ENCODE measurements around the gene ZBTB7A.

The ZBTB7A gene

DNA sequence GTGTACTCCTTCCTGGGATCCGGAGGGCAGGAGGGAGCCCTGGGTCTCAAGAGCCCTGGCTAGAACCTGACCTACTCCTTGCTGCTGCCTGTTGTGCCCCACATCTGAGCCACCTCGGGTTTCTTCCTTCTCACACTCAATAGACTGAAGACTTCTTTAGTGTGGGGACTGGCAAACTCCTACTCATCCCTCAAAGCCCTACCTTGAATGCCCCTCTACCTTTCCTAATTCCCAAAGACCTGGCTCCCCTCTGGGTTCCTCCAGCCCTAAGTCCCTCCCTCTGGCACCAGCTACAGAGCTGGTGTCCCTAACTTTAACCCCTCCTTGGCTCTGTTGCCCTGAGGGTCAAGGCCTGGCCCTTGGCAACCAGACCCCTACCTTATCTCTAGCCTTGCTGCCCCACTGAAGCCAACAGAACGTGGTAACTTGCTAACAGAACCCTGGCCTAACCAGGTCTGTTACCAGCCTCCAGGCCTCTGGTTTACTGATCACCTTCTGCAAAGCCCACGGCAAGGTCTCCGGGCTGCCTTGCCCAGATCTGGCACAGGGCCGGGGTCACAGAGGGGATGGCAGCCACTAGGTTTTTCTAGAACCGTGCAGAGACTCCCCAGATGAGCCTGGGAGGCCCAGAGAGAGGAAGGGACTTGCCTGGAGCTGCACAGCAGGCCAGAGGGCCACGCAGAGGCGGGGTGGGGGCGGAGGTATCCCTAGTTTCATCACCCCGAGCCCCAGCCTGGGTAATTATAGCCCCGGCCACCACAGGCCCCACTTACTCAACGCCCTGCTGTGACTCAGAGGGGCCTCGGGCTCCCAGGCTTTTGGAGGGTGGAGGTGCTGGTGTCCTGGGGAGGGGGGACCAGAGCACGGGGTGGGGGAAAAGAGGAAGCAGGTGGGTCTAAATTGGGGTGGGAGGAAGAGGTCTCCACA, 15.3 kb downstream of the ZBTB7A start:
- Mint-ChIP-seq H3K27me3 (ENCODE audit: low read depth) (no peaks in the 10 kb centered on the region), H3K9me3 (no peaks in the 10 kb centered on the region), H3K4me1 (peaks cover 7% of the 10 kb centered on the region), H3K36me3 (ENCODE audit: low read depth) (peaks cover 37% of the 10 kb centered on the region), H3K27ac (peak overlapping the region in 1 of 3 experiments; percentile 54), H3K4me3 (no peak overlapping the region)
- TF ChIP-seq, protein P1, sequence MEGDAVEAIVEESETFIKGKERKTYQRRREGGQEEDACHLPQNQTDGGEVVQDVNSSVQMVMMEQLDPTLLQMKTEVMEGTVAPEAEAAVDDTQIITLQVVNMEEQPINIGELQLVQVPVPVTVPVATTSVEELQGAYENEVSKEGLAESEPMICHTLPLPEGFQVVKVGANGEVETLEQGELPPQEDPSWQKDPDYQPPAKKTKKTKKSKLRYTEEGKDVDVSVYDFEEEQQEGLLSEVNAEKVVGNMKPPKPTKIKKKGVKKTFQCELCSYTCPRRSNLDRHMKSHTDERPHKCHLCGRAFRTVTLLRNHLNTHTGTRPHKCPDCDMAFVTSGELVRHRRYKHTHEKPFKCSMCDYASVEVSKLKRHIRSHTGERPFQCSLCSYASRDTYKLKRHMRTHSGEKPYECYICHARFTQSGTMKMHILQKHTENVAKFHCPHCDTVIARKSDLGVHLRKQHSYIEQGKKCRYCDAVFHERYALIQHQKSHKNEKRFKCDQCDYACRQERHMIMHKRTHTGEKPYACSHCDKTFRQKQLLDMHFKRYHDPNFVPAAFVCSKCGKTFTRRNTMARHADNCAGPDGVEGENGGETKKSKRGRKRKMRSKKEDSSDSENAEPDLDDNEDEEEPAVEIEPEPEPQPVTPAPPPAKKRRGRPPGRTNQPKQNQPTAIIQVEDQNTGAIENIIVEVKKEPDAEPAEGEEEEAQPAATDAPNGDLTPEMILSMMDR (IDR thresholded peaks at IDR 0.05; ENCODE audit: unreplicated experiment in 3 of 3) = no peak

DNA sequence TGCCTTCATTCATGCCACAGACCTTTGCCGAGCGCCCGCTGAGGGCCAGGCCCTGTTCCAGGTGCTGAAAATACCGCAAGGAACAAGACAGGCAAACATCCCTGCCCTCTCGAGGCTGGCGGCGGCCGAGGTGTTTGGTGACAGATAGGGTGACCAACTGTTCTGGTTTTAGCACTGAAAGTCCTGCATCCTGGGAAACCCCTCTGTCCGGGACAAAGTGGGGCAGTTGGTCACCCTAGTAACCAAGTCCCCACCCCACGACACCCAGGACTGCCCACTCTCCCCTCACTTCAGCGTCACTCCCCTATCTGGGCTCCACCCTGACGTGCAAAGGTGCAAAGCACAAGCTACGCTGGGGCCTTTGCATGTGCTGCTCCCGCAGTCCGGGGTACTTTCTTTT, 17.3 kb downstream of the ZBTB7A start:
- Mint-ChIP-seq H3K36me3 (ENCODE audit: low read depth) (peaks cover 32% of the 10 kb centered on the region), H3K4me3 (no peak overlapping the region), H3K27ac (no peak overlapping the region), H3K4me1 (peaks cover 9% of the 10 kb centered on the region), H3K9me3 (no peaks in the 10 kb centered on the region), H3K27me3 (ENCODE audit: low read depth) (no peaks in the 10 kb centered on the region)
- TF ChIP-seq, protein P1 (IDR thresholded peaks at IDR 0.05; ENCODE audit: unreplicated experiment in 3 of 3) = no peak

DNA sequence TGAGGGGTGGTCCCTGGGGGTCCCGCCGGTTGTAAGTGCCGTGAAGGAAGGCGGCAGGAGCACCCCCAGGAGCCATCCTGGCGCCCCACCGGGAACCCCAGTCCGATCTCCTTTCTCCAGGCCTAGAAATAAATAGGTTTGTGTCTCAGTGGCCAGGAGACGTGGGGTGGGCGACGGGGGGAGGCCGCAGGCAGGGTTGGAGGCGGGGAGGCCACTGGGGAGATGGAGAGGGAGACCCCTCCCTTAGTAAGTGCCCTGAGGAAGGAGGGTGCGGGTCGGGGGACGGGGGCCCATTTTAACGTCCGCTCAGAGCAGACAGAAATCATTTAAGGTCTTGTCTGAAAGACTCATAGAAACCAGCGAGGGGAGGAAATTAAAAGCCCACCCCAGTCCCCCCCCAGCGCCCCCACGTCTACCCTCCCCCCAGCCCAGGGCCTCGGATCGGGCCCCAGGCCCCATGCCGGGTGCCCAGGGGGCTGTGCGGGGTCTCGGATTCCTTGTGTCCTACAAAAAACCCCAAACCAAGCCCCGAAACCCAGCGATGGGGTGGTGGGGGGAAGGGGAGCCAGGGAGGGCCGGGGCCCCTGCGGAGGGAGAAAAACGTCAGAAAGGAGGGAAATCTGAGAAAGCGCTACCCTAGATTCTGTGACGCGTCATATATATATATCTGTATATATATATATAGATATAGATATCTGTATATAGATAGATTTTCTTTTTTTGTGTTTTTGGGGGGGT, 19.6 kb downstream of the ZBTB7A start:
- Mint-ChIP-seq H3K36me3 (ENCODE audit: low read depth) (peaks cover 20% of the 10 kb centered on the region), H3K27me3 (ENCODE audit: low read depth) (no peaks in the 10 kb centered on the region), H3K27ac (no peak overlapping the region), H3K9me3 (no peaks in the 10 kb centered on the region), H3K4me1 (peaks cover 3% of the 10 kb centered on the region), H3K4me3 (no peak overlapping the region)
- TF ChIP-seq, protein P1 (IDR thresholded peaks at IDR 0.05; ENCODE audit: unreplicated experiment in 3 of 3) = no peak

DNA sequence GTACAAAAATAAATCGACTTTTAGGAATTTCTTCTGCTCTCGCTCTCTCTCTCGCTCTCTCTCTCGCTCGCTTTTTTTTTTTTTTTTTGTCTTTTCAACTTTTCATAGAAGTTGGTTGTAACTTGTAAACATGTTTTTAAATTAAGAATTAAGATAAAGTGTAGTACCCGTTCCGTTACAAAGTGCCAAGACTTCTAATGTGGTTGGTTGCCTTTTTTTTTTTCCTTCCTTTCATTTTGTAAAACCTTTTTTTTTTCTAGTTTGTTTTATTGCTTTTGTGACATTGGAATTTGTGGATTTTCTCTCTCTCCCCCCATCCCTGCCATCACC, 20.4 kb downstream of the ZBTB7A start:
- H3K9me3 Mint-ChIP-seq = no peaks in the 10 kb centered on the region
- peak overlapping the region in 1 of 3 experiments; percentile 22 for H3K27ac Mint-ChIP-seq
- TF ChIP-seq, protein P1 (IDR thresholded peaks at IDR 0.05; ENCODE audit: unreplicated experiment in 3 of 3) = no peak
- H3K36me3 Mint-ChIP-seq (ENCODE audit: low read depth) = peaks cover 18% of the 10 kb centered on the region
- H3K4me3 Mint-ChIP-seq = no peak overlapping the region
- H3K27me3 Mint-ChIP-seq (ENCODE audit: low read depth) = no peaks in the 10 kb centered on the region
- H3K4me1 Mint-ChIP-seq = peaks cover 3% of the 10 kb centered on the region

DNA sequence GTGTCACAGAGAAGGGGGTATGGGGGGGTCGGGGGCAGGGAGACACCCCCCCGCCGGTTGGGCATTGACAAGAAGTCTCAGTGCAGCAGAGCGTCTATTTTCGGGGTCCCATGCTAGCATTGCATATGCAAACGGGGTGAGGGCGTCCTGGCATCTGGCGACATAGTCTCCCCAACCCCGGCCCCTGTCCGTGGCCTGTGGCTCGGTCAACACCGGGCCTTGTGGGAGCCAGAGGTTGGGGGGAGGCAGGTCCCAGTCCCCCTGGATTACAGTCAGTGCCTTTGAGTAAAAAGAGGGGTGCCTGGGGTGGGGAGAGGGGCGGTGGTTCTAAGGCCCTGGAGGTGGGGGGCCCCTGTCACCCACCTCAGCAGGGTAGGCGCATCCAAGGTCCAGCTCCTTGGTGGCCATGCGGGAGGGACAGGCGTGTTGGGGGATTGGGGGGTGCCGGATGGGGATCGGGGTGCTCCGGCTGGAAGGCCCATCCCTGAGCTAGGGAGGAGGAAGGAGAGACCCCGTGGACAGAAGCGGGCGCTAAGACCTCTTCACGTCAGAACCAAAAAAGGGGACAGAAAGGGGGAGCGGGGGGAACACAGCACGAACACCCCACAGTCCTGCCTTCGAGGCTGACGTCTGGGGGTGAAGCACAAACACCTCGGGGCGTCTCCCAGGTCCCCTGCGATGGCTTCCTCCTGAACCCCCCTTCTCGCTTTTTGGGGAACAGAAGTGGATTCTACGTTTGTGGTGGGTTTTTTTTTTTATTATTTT, 20.9 kb downstream of the ZBTB7A start:
- TF ChIP-seq, protein P1 (IDR thresholded peaks at IDR 0.05; ENCODE audit: unreplicated experiment in 3 of 3) = no peak
- peaks cover 3% of the 10 kb centered on the region for H3K4me1 Mint-ChIP-seq
- H3K27me3 Mint-ChIP-seq (ENCODE audit: low read depth) = no peaks in the 10 kb centered on the region
- H3K4me3 Mint-ChIP-seq = no peak overlapping the region
- H3K27ac Mint-ChIP-seq = no peak overlapping the region
- H3K36me3 Mint-ChIP-seq (ENCODE audit: low read depth) = peaks cover 14% of the 10 kb centered on the region
- no peaks in the 10 kb centered on the region for H3K9me3 Mint-ChIP-seq

Measured in nephron (organoid).